ENCODE data around the gene ZNF611. TPM values are rescaled to one million over a fixed set of nuclear protein-coding genes. Genes with fewer than 3 reads are reported as not detected.
"Not testable (repeated sequence)": the region's sequence is repeated elsewhere in the genome, so short reads cannot be mapped to it uniquely, and the experiment has no call there.

The ZNF611 gene
- total RNA-seq, 1 donor from 2014 or later: 34.5 TPM

DNA sequence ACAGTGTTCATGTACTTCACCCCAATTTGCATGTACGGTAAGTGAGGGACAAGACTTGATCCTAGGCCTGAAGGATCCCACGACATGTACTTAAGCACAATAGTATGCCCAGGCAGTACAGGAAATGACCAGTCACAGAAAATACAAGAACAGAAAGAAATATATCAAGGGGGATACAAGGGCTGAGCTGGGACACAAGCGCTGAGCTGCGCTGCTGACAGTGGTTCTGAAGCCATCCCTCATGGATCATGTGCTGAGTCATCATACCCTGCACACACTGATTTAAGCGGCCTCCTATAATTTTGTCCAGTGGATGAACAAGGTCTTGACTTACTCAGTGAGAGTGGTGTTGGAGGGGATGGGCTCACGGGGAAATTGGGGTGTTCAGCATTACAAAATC, 59.6 kb downstream of the ZNF611 start:
- not testable (repeated sequence) for DNase-seq

DNA sequence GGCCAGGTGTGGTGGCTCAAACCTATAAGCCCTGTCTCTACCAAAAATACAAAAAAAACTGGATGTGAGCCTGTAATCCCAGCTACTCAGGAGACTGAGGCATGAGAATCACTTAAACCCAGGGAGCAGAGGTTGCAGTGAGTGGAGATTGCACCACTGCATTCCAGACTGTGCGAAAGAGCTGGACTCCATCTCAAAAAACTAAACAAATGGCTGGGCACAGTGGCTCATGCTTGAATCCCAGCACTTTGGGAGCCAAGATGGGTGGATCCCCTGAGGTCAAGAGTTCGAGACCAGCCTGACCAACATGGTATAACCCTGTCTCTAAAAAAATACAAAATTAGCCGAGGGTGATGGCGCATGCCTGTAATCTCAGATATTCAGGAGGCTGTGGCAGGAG, 61.8 kb downstream of the ZNF611 start:
- DNase-seq: no peak

GRCh38 chr19:52670046-52670445, 64.8 kb downstream of the ZNF611 start:
- DNase-seq: no peak

- DNase-seq: no peak
Observed at GRCh38 chr19:52669586-52669985, 65.3 kb downstream of the ZNF611 start.

DNA sequence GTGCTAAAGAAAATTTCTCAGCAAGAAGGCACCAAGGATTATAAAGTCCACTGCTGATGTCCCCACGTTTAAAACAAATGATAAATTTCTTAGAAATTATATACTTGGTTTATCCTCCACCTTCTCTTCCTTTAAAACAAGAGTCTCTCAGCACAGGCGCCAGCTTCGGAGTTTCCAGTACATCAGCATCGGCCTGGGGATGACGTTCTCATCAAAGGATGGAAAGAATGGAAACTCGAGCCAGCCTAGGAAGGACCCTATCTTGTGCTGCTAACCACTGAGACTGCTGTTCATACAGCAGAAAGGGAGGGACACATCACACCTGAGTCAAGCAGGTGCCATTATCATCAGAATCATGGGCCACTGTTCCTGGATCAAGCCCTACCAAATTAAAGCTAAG, 66.9 kb downstream of the ZNF611 start:
- no peak for DNase-seq

GRCh38 chr19:52666506-52666905, 68.3 kb downstream of the ZNF611 start:
- DNase-seq: no peak

DNA sequence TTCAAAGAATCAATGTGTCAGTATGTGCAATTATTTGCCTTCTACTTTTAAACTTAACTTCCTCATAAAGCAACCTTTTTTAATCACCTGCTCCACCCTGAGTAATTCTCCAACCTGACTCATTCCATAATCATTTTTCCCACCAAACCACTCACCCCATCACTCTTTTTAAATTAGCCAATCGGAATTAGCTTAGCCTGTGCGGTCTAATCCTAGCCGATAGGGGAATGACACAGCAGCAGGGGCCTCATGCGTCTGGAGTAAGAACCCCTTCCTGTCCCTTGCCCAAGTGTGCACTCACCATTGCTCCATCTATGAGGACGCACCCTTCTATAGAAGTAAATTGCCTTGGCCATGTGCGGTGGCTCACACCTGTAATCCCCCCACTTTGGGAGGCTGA, 69.3 kb downstream of the ZNF611 start:
- DNase-seq: no peak

DNA sequence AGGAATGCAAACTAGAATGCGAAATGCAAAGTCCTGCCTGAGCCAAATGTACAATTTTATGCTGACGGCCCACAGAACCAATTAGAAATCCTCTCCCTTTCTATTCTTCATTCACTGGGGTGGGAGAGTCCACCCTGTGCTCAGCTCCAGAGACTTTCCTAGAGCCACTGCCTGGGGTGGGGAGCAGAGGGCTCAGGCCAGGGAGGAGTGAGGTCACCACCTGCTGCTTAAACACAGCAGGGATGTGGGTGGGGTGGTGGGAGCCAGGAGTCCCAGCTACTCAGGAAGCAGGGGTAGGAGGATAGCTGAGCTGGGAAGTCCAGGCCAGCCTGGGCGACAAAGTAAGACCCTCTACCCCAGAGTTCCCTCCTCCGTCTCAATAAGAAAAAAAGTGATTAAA, 69.8 kb downstream of the ZNF611 start:
- no peak for DNase-seq

DNA sequence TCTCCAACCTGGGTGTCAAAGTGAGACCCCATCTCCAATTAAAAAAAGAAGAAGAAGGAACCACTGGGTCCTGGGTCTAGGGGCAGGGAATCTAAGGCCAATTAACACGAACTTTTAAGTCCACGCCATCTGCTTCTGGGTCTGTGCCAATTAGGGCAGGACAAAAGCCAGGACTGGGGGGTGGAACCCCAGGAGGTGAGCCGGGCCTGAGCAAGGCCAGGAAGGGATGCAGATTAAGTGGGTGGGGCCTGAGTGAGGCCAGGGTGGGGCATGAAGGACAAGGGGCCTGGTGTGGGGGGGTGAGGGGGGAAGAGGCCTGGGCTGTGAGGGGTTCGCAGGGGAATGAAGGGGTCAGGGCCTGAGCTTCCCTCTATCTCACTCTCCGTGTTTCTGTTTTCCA, 70.4 kb downstream of the ZNF611 start:
- DNase-seq: no peak

GRCh38 chr19:52662631-52663030, 72.2 kb downstream of the ZNF611 start:
- no peak for DNase-seq

DNA sequence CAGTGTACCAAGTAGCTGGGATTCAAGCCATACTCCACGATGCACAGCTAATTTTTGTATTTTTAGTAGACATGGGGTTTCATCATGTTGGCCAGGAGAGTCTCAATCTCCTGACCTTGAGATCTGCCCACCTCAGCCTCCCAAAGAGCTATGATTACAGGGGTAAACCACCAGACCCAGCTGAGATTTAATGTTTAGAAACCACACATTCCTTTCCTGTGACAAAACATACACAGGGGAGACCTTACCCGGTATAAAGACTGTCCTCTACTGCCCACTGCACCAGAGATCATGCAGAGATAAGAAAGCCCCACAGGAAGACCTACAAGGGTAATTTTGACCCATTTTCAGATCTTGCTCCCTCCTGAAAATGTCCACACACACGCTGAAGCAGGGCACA, 73.9 kb downstream of the ZNF611 start:
- no peak for DNase-seq

GRCh38 chr19:52659013-52659412, 75.8 kb downstream of the ZNF611 start:
- no peak for DNase-seq

DNA sequence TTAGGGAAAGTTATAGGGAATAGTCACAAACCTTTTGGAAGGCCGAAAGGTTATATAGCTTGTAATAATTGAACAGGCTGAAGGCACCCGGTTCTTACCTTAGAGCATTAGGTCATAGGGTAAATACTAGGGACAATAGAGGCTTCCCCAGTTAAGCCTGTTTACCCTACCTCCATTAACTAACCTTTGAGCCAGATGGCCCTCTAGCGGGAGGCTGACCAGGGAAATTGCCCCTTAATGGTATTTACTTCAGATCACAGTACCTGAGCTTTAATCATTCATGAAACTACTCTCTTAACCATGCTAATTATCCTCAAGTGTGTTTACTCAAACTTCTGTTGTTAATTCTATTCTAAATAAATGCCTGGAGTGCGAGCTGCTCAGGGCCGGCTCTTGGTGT, 76.2 kb downstream of the ZNF611 start:
- no peak for DNase-seq

DNA sequence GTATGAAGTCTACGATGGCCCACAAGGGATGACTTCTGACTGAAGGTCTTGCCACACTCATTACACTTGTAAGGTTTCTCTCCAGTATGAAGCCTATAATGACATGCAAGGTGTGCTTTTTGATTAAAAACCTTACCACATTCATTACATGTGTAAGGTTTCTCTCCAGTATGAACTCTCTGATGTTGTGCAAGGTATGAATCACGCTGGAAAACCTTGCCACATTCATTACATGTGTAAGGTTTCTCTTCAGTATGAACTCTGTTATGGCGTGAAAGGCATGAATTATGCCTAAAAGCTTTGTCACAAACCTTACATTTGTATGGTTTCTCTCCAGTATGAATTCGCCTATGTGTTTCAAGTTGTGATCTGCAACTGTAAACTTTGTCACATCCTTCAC, 81.7 kb downstream of the ZNF611 start:
- DNase-seq: no peak

Other genes with a start within 250 kb of the ZNF611 start
- gene ZNF808, start 207.4 kb downstream of the ZNF611 start, total RNA-seq: 23.9 TPM
- gene ZNF701, start 164.8 kb downstream of the ZNF611 start, total RNA-seq: 27.3 TPM
- gene ZNF83, start 96.7 kb downstream of the ZNF611 start, total RNA-seq: 49.4 TPM
- 0.31 TPM for gene ZNF600, start 51.7 kb upstream of the ZNF611 start, total RNA-seq
- gene ZNF28, start 86.6 kb upstream of the ZNF611 start, total RNA-seq: 35.1 TPM
- 38.5 TPM for gene ZNF468, start 122.6 kb upstream of the ZNF611 start, total RNA-seq
- 22.6 TPM for gene ZNF320, start 162.6 kb upstream of the ZNF611 start, total RNA-seq
- gene ZNF888, start 188.4 kb upstream of the ZNF611 start, total RNA-seq: 5.5 TPM
- 5.8 TPM for gene ZNF816, start 227.8 kb upstream of the ZNF611 start, total RNA-seq

Data from occipital lobe (tissue), 2 donors.